Nephron progenitor cell (in vitro differentiated cells): Measurements from ENCODE around the gene RBMS3.
A peak's percentile ranks its signal among the peaks of the same experiment; 100 is the strongest.

Experiments used
- DNase-seq: peaks from one replicate; pipeline ENCODE4 v3.0.0; 2021
- H3K27ac Mint-ChIP-seq: 2 replicates; pipeline ENCODE4 v1.8.0; 2021; ENCODE audit warnings: mild to moderate bottlenecking, moderate library complexity, mixed read lengths
- H3K27me3 Mint-ChIP-seq: 2 replicates; pipeline ENCODE4 v1.8.0; 2021; ENCODE audit warnings: mild to moderate bottlenecking, low read depth, mixed read lengths; ENCODE audit not compliant: poor library complexity
- H3K36me3 Mint-ChIP-seq: 2 replicates; pipeline ENCODE4 v1.8.0; 2021; ENCODE audit warnings: low read depth, mixed read lengths
- H3K4me1 Mint-ChIP-seq: 2 replicates; pipeline ENCODE4 v1.8.0; 2021; ENCODE audit warnings: mixed read lengths
- H3K4me3 Mint-ChIP-seq: 2 replicates; pipeline ENCODE4 v1.8.0; 2021; ENCODE audit warnings: mild to moderate bottlenecking, moderate library complexity, mixed read lengths
- H3K9me3 Mint-ChIP-seq: 2 replicates; pipeline ENCODE4 v1.8.0; 2021; ENCODE audit warnings: mild to moderate bottlenecking, moderate library complexity, mixed read lengths
- TF ChIP-seq, protein P1 (sequence below): fragments of 200-600 bp; sonication (generic); IDR thresholded peaks from 2 replicates; pipeline ENCODE4 v1.5.0; 2021; ENCODE audit warnings: antibody characterized with exemption

Gene RBMS3

DNA sequence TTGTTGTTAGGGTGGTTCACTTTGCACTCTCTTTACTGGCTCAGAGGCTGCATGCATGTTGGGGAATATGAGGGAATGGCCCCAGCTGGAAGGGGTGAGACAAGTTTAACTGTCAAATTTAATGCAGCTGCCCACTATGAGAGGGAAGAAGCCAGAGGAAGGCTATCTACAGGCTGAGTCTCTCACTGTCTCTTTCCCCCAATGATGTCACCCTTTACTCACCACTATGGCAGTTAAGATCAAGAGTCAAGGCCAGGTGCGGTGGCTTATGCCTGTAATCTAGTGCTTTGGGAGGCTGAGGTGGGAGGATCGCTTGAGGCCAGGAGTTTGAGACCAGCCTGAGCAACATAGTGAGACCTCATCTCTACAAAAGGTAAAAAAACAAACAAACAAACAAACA, 12.2 kb upstream of the RBMS3 start:
- Mint-ChIP-seq H3K4me3 (no peak overlapping the region), H3K27me3 (no peaks in the 10 kb centered on the region), H3K4me1 (peaks cover 7% of the 10 kb centered on the region), H3K27ac (no peak overlapping the region), H3K9me3 (no peaks in the 10 kb centered on the region), H3K36me3 (no peaks in the 10 kb centered on the region)
- TF ChIP-seq, protein P1, sequence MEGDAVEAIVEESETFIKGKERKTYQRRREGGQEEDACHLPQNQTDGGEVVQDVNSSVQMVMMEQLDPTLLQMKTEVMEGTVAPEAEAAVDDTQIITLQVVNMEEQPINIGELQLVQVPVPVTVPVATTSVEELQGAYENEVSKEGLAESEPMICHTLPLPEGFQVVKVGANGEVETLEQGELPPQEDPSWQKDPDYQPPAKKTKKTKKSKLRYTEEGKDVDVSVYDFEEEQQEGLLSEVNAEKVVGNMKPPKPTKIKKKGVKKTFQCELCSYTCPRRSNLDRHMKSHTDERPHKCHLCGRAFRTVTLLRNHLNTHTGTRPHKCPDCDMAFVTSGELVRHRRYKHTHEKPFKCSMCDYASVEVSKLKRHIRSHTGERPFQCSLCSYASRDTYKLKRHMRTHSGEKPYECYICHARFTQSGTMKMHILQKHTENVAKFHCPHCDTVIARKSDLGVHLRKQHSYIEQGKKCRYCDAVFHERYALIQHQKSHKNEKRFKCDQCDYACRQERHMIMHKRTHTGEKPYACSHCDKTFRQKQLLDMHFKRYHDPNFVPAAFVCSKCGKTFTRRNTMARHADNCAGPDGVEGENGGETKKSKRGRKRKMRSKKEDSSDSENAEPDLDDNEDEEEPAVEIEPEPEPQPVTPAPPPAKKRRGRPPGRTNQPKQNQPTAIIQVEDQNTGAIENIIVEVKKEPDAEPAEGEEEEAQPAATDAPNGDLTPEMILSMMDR, result no peak
- no peak for DNase-seq

DNA sequence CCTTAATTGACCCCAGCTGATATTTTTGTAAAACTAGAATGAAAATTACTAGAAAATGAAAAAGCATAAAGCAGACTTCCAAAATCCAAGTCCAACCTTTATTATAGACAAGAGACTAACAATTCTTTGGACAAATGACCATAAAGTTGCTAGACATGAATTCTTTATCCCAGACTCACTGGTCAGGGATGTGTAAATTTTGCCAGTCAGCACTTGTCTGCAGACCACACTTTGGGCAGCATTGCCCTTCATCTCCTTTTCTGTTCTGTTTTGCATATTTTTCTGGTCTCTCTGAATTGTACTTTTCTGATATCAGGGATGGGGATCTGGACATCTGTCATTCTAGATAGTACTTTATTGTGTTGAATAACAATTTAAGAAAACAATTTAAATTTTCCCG, 10.1 kb upstream of the RBMS3 start:
- H3K9me3 Mint-ChIP-seq, result no peaks in the 10 kb centered on the region
- no peak overlapping the region for H3K27ac Mint-ChIP-seq
- no peaks in the 10 kb centered on the region for H3K27me3 Mint-ChIP-seq
- H3K36me3 Mint-ChIP-seq, result peaks cover 6% of the 10 kb centered on the region
- no peak for DNase-seq
- no peak overlapping the region for H3K4me3 Mint-ChIP-seq
- TF ChIP-seq, protein P1, result no peak
- H3K4me1 Mint-ChIP-seq, result peaks cover 11% of the 10 kb centered on the region

DNA sequence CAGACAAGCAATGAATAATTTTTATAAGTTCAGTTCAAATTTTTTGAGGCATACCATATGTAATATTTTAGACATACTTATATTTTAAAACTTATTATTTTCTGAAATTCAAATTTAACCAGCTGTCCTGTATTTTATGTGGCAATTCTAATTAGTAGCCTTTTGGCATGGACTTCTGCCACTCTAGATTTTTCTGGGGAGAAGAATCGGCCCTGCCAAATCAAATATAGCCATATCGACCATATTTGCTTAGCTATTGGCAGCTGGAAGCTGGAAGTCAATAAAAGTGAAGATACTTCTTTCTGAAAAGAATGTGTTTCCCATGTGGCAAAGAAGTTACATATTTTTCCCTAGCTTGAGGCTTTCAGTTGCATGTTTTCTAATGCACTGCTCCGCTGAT, 9.4 kb upstream of the RBMS3 start:
- DNase-seq, result no peak
- H3K27ac Mint-ChIP-seq, result no peak overlapping the region

DNA sequence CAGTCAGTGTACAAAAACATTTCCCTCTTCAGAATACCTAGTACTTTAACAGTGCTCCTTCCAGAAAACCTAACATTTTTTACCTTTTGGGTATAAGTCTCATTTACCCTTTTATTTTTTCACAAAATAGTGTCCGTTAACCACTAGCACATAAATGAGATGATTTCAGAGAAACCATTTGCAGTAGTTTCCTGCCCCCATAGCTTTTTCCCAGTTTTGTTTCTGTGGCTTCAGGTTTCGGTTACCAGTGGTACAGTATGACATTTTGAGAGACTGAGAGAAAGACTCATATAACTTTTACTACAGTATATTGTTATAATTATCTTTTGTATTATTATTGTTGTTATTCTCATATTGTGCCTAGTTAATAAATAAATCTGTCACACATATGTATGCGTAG, 6.2 kb upstream of the RBMS3 start:
- H3K36me3 Mint-ChIP-seq, result peaks cover 6% of the 10 kb centered on the region
- TF ChIP-seq, protein P1, result no peak
- H3K4me1 Mint-ChIP-seq, result peaks cover 27% of the 10 kb centered on the region
- no peaks in the 10 kb centered on the region for H3K9me3 Mint-ChIP-seq
- no peaks in the 10 kb centered on the region for H3K27me3 Mint-ChIP-seq
- no peak overlapping the region for H3K4me3 Mint-ChIP-seq
- no peak overlapping the region for H3K27ac Mint-ChIP-seq
- DNase-seq, result no peak

More for the DNA sequence above, 9.4 kb upstream of the RBMS3 start:
- peaks cover 6% of the 10 kb centered on the region for H3K36me3 Mint-ChIP-seq
- peaks cover 11% of the 10 kb centered on the region for H3K4me1 Mint-ChIP-seq
- H3K4me3 Mint-ChIP-seq, result no peak overlapping the region
- no peaks in the 10 kb centered on the region for H3K27me3 Mint-ChIP-seq
- TF ChIP-seq, protein P1, result no peak
- H3K9me3 Mint-ChIP-seq, result no peaks in the 10 kb centered on the region

DNA sequence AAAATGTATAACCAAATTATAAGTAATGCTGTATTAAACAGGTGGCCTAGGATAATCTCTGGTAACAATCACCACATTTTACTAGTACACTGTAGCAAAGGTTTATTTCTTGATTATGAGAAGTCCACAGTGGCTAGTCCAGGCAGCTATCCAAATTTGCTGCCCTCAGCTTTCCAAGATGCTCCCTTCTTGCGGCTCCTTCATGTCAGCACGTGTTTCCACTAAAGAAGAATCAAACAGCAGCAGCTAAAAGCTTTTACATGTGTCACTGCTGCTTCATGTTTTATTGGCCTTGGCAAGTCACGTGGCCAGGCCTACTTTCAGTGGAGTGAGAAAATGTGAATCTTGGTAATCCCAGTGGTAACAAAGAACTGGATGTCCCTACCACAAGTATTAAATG, 5.6 kb upstream of the RBMS3 start:
- DNase-seq, result no peak
- H3K36me3 Mint-ChIP-seq, result peaks cover 6% of the 10 kb centered on the region
- peaks cover 28% of the 10 kb centered on the region for H3K4me1 Mint-ChIP-seq
- peak overlapping the region; percentile 56 for H3K27ac Mint-ChIP-seq
- TF ChIP-seq, protein P1, result no peak
- no peak overlapping the region for H3K4me3 Mint-ChIP-seq
- H3K27me3 Mint-ChIP-seq, result no peaks in the 10 kb centered on the region
- H3K9me3 Mint-ChIP-seq, result no peaks in the 10 kb centered on the region

DNA sequence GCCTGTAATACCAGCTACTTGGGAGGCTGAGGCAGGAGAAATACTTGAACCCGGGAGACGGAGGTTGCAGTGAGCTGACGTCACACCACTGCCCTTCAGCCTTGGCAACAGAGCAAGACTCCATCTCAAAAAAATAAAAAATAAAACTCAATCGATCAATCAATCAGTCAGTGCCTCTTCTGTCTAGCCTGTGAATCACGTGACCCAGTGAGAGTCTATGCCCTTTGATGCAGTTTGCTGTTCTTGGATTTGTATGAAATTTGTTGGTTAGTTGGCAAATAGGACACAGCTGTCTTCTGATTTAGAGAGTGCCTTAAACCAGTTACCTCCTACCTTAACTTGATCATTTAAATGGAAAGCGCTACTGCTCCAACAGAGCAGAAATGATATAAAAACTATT, 3.6 kb upstream of the RBMS3 start:
- TF ChIP-seq, protein P1, result no peak
- H3K36me3 Mint-ChIP-seq, result peaks cover 6% of the 10 kb centered on the region
- DNase-seq, result no peak
- H3K4me1 Mint-ChIP-seq, result peaks cover 47% of the 10 kb centered on the region
- no peaks in the 10 kb centered on the region for H3K27me3 Mint-ChIP-seq
- no peaks in the 10 kb centered on the region for H3K9me3 Mint-ChIP-seq
- no peak overlapping the region for H3K27ac Mint-ChIP-seq
- no peak overlapping the region for H3K4me3 Mint-ChIP-seq
